Fibroblast of the aortic adventitia (primary cell): Measurements from ENCODE around the gene CSNK2B. TPM values are rescaled to one million over a fixed set of nuclear protein-coding genes. Genes with fewer than 3 reads are reported as not detected.

ENCODE experiments used
- DNase-seq: peaks from one replicate; pipeline ENCODE4 v3.0.0-alpha.2; 2010; ENCODE audit warnings: low read depth
- H3K4me3 ChIP-seq: 2 replicates; pipeline ENCODE4 v1.5.1; 2011; ENCODE audit warnings: low read depth, mild to moderate bottlenecking, control low read depth, low read length, moderate library complexity
- total RNA-seq: library from RNA; depleted of rRNA; stranded (reverse); fragments of >200 nt; gene quantifications from 2 replicates; pipeline ENCODE4 v1.2.3, GENCODE V29; 2012; ENCODE audit warnings: low replicate concordance
- TF ChIP-seq, protein P1 (sequence below): IDR thresholded peaks from 2 replicates; pipeline ENCODE4 v1.5.1; 2011; ENCODE audit warnings: mild to moderate bottlenecking, low read length, control low read depth, inconsistent platforms; ENCODE audit not compliant: insufficient read depth

The CSNK2B gene
- total RNA-seq, 1 donor, result 214 TPM

DNA sequence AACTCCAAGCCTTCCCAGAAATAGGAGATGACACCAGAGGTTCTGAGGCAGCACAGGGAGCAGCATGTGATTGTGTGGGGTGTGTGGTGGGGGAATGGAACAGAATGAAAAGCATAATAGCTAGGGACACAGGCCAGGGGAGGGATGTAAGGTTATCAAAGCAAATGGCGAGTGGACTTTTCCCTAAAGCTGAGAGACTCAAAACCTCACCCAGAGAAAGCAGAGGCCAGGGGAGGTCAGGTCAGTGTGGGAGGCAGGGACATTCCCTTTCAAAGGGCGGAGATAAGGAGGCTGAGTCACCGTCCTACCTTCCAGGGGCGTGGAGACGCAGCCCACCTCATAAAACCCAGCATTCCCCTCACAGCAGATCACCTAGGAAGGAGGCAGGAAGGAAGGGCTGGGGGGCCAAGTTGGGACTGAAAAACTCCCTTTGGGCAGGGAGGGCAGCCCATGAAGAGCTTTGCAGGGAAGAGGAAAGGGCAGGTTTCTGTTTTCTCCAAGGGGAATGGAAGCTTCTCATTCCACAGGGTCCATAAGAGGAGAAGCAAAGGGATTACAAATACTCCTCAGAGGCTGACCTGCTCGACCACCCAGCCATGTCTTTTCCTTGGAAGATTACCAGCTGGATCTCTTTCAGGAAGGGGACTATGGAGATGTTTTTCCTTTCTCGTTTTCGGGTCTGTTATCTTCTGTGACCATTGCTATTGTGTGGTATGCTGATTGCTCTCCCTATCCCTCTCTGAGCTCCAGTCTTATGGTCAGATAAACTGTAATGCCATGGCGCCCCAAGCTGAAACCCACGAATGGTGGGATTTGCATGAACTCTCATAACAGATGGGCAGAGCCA lies 24.6 kb downstream of the CSNK2B start:
- TF ChIP-seq, protein P1, sequence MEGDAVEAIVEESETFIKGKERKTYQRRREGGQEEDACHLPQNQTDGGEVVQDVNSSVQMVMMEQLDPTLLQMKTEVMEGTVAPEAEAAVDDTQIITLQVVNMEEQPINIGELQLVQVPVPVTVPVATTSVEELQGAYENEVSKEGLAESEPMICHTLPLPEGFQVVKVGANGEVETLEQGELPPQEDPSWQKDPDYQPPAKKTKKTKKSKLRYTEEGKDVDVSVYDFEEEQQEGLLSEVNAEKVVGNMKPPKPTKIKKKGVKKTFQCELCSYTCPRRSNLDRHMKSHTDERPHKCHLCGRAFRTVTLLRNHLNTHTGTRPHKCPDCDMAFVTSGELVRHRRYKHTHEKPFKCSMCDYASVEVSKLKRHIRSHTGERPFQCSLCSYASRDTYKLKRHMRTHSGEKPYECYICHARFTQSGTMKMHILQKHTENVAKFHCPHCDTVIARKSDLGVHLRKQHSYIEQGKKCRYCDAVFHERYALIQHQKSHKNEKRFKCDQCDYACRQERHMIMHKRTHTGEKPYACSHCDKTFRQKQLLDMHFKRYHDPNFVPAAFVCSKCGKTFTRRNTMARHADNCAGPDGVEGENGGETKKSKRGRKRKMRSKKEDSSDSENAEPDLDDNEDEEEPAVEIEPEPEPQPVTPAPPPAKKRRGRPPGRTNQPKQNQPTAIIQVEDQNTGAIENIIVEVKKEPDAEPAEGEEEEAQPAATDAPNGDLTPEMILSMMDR, result no peak
- H3K4me3 ChIP-seq, result no peak overlapping the region
- DNase-seq, result no peak

DNA sequence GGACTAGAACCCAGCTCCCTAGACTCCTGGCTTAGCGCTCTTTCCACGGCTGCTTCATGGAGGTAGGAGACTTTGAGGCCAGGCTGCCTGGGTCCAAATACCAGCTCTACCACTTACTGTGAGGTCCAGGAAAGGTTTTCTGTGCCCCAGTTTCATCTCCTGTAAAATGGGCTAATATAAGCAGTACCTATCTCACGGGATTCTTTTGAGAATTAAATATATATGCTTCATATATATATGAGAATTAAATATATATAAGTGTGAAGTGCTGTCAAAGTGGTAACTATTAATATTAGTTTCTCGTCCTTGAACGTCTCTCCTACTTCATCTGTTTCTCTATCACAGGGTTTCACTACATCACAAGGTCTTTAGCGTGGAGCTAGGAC lies 25.2 kb downstream of the CSNK2B start:
- H3K4me3 ChIP-seq, result no peak overlapping the region
- no peak for DNase-seq
- TF ChIP-seq, protein P1, result no peak

DNA sequence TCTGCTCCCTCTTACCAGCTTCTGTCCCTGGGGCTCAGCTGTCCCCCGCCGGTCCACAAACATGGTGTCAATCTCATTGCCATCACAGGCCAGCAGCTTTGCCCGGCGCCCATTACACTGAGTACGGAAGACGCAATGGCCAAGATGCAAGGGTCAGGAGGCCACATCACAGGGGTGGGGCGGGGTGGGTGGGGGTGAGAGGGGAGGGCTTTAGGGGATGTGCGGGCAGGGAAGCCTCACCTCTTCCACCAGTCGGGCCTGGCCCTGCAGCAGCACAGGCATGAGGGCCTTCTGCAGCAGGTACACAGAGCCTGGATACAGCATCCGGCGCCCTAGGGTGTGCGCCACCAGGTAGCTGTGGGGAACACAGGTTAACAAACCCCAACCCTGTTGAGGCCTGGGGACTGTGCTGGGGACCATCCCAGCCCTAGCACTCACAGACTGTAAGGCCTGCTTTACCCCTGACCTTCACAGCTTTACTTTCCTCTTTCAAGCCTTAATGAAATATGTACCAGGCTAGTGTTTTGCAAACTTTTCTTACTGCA lies 25.8 kb downstream of the CSNK2B start:
- TF ChIP-seq, protein P1, result no peak
- no peak for DNase-seq
- H3K4me3 ChIP-seq, result no peak overlapping the region

DNA sequence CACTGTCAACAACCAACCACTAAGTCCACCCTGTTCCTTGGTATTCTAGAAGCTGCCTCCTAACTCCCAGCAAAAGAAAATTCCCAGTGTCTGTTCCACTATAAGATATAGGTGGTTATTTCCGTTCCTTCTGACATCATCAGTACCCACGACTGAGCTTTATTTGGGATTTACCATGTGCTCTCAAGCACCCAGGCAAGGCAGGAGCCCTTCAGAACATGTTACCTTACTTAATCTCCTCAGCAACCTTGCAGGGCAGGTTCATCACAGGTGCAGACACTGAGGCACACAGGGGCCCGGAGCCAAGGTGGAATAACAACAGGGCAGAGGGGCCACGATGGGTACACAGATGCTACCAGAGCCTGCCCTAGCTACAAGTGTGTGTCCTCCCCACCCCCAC lies 26.5 kb downstream of the CSNK2B start:
- DNase-seq, result no peak
- TF ChIP-seq, protein P1, result no peak
- no peak overlapping the region for H3K4me3 ChIP-seq

DNA sequence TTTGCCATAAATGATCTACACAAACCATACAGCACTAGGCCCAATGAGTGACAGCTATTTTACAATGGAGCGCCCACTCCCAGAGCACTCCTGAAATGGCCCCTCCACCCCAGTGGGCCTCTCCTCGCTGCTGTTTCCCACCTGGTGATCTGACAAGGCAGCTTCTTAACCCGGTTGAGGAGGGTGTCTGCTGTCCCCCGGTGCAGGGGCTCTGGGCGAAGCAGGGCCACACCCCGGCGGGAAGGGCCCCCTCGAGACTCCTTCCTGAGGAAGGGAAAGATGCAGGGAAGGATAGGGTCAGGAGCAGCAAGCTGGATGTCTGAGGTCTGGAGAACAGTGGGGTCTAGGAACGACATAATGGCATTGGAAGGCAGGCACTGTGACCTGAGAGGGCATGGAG lies 27.0 kb downstream of the CSNK2B start:
- H3K4me3 ChIP-seq, result no peak overlapping the region
- TF ChIP-seq, protein P1, result no peak

DNA sequence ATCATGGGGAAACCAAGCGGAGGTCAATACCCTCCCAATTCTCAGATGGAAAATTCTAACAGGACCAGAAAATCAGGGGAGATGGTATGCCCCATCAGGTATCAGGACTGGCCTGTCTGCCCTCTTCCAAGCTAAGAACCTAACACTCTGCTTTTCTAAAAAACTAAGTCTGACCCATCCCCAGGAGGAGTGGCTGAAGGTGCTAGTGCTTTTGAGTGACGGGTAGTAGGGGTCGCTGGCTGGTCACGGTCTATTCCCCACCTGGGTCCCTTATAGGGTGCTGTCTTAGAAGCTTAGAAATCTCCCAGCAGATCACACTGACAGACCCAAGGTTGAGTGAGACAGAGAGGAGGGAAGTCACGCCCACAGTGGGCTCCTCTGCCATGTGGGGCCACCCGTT lies 27.7 kb downstream of the CSNK2B start:
- DNase-seq, result no peak
- no peak overlapping the region for H3K4me3 ChIP-seq
- TF ChIP-seq, protein P1, result no peak

More for the DNA sequence above, 27.0 kb downstream of the CSNK2B start:
- DNase-seq, result no peak
